Measurements from ENCODE around the gene SNPH. TPM values are rescaled to one million over a fixed set of nuclear protein-coding genes. Genes with fewer than 3 reads are reported as not detected.

SNPH gene
- total RNA-seq, 1 donor from 2014 or later = 23.4 TPM

DNA sequence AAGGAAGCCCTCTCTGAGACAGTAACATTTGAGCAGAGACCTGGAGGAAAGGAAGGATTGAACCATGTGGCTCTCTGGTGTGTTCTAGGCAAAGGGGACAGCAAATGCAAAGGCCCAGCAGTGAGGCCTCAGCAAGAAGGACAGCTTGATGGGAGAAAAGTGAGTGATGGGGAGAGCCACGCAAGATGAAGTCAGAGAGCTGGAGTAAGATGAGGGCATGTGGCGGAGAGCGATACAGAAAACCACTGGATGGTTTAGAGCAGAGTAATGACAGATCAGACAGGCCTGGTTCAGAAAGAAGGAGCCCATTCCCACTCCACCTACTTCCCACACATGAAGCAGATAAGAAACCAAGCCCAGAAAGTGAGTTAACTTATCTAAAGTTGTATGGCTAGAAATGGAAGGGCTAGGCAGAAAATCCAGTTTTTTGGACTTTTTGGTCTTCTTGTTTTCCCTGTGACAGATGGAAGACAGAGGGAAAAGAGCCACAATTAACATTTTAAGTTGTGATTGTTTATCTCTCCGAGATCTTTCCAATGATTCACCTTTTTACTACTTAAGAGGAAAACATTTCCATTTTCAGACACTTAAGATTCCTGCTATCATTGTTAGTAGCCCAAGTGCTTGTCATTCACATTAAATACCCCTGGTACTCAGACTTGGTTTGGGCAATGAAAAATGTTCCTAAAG is 723 bp upstream of the SNPH start:
- no peak for DNase-seq

DNA sequence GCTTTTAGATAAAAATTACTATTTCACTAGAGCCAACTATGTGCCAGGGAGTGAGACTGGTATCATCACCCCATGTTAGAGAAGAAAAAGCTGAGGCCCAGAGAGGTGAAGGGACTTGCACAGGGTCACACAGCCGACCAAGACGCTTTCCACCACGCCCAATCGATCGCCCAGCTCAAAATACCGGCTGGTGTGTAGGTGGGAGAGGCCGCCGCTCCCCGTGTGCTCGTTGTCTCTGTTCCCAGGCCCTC is 253 bp upstream of the SNPH start:
- DNase-seq = no peak

DNA sequence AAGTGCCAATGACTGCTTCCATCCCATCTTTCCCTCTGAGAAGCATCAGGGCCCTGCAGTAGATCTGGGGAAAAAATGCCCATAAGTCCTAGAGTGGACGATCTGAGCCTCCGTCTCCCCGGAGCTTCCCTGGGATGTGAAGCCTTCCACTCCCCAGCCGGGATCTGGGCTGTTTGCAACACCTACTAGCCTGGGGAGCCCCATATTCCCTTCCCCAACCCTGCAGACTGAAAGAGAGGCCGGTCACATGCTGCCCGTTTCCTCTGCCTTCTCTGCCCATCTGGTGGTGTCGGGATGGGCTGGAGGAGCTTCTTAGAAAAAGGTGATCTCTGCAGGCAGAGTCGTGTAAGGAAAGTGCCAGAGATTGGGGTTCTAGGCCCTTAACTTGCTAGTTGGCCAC is 1.1 kb downstream of the SNPH start:
- DNase-seq = no peak

DNA sequence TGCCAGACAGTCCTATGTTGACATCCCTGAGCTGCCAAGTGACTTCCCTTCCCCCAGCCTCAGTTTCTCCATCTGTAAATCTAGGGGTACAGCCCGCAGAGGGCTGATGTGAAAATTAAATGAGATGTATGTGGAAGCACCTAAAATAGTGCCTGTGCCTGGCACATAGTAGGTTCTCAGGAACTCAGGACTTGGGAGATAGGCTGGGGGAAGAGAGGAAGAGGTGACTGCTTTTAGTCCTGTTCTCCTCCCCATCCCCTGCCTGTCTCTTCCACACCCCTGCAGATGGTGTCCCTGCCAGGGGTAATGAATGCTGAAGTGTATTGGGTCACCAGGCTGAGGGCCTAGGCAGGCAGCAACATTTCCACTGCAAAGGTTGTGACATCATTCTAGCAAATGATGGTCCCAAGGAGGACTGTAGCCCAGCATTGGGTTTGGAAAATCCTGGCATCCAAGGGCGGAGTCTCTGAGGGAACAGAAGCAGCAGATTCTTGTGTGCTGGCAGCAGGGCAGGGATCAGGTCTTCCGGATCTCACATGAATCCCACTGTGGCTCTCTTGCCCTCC is 1.8 kb downstream of the SNPH start:
- DNase-seq = no peak

DNA sequence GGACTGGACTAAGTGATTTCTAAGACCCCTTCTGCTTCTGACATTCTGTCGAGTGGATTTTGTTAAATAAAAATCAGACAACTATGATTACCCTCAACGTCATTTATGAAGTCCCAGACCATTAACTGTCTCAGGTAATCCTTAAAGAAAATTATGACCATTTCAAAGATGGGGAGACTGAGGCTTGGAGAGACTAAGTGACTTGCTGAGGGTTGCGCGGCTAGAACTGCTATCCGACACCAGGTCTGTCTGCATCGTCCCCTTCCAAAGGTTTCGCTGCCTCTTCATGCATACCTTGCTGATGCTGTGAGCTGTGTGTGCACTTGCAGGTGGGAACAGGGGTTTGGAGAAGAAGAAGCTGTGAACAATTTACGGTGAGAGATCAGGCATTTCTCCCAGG is 3.1 kb downstream of the SNPH start:
- no peak for DNase-seq

DNA sequence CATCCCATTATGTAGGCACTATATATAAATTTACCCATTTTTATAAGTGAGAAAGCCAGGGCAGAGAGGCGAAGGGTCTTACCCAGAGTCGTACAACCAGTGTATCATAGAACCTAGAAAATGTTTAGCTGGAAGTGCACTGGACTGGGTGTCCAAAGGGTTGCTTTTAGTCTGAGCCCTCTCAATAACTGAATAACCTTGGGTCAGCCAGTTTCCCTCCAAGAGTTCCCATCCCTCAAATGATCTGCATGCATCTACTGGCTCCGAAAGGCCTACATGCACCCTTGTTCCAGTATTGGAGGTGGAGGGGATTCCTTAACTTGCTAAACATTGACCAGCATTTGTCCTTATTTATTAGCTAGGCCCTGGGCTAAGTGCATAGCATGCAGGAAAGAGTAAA is 3.8 kb downstream of the SNPH start:
- no peak for DNase-seq

DNA sequence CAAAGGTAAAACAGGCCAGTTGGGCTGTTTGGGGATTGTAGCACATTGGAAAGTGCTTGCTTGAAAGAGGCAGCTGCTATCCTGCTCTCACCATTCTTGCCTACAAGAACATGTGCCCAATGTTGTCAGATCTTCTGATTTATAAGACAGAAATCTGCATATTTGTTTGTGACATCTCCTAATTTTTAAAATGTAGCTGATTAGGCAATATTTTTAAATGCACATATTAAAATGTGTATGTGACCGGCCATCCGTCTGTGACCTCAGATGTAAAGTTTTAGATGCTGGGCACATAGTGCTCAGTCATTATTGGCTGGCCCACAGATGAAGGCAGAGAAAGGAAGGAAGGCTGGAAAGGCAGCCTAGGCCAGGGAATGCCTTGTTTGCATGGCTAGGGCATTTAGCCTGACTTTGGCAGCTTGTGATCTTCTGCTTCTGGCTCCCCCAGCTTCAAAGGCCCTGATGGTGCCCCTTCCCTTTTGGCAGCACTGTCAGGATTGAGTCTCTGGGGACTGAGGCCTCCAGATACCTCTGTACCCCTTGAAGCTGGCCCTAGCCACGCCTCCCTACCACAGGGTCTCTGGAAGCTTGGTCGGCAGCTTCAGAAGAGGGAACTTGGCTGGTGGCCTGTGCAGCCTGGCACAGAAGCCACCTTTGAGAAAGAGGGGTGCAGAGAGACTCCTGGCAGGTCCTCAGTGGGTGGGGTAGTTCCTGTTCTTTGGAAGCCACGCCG is 6.4 kb downstream of the SNPH start:
- no peak for DNase-seq

DNA sequence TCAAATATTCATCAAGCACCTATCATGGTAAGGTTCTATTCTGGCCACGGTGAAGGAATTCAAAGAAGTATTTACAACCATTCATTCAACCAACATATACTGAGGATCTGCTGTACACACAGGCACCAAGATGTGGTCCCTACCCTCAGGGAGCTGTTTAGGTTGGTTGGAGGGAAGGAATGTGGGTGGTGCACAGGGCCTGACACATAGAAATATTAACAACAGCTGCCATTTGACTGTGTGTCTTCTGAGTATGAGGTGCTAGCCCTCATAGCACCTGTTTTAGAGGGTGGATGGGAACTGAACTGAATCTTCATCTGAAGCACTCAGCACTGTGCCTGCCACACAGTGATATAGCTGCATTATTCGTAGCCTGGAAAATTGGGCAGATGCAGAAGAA is 7.3 kb downstream of the SNPH start:
- no peak for DNase-seq

DNA sequence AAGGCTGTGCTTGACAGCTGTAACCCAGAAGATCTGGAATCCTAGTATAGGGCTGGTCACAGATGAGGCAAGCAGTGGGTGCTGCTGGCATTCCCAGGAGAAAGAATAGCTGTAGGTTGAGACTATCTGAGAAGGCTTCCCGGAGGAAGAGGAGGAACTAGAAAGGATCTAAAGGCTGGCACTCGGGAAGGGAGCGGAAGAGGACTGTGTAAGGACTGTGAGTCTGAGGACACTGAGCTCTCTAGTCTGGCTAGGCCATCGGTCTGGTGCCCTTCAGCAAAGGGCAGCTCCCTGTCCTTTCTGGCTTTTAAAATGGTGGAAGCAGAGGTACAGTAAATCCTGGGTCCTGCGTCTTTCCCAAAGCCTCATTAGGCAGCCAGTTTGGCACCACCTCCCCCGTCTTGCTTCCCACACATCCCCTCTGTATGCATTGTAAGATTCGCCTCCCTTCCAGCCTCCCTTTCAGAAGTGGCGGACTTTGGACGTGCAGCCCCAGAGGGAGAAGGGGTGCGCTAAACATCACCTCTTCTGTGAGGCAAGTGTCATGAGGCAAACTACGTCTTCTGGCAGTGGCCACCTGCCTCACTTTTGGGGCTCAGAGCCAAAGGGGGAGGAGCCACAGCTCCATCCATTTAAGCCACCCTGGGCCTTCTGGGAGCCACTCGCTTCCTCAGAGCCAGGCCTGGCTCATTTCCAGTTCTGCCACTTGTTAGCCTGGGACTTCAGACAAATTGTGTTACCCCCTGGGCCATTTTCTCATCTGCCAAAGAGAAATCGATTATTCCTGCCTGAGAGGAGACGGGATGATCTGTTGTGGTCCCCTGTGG is 8.6 kb downstream of the SNPH start:
- no peak for DNase-seq

DNA sequence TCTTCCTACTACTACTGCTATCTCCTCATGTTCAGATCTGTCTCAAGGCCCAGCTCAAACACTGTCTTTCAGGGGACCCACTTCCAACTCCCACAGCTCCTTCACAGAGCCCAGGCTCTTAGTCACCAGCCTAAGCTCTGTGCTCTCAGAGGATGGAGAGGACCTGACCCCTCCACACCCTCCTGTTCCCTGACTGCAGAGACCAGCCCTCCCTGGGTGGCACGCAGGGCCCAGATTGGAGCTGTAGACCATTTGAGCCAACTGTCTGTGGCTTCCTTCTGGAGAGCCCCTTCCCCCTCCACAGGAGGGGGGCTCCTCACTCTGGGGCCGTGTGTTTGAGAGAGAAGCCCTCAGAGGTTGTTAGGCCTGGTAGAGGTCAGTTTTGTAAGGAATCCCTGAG is 9.8 kb downstream of the SNPH start:
- no peak for DNase-seq

DNA sequence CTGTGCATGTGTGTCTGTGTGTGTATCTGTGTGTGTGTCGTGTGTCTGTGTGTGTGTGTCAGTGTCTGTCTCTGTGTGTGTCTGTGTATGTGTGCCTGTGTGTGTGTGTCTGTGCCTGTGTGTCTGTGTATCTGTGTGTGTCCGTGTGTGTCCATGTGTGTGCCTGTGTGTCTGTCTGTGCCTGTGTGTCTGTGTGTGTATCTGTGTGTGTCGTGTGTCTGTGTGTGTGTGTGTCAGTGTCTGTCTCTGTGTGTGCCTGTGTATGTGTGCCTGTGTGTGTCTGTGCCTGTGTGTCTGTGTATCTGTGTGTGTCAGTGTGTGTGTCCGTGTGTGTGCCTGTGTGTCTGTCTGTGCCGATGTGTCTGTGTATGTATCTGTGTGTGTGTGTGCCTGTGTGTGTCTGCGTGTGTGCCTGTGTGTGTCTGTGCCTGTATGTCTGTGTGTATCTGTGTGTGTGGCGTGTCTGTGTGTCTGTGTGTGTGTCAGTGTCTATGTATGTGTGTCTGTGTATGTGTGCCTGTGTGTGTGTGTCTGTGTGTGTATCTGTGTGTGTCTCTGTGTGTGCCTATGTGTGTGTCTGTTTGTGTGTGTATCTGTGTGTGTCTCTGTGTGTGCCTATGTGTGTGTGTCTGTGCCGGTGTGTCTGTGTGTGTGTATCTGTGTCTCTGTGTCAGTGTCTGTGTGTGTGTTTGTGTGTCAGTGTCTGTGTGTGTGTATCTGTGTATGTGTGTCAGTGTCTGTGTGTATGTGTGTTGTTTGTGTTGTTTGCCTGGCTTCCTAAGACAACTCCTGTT is 11.6 kb downstream of the SNPH start:
- DNase-seq = no peak

DNA sequence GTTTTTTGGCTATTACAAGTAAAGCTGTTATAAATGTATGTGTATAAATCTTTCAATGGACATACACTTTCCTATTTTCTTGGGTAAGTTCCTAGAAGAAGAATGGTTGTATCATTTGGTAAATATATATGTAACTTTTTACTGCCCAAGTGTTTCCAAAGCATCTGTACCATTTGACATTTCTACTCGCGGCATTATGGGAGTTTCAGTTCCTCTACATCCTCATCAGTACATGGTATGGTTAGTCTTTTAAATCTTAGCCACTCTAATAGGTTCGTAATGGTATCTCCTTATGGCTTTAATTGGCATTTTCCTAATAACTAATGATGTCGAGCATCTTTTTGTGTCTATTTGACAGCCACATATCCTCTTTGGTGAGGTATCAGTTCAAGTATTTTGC is 12.9 kb downstream of the SNPH start:
- no peak for DNase-seq

DNA sequence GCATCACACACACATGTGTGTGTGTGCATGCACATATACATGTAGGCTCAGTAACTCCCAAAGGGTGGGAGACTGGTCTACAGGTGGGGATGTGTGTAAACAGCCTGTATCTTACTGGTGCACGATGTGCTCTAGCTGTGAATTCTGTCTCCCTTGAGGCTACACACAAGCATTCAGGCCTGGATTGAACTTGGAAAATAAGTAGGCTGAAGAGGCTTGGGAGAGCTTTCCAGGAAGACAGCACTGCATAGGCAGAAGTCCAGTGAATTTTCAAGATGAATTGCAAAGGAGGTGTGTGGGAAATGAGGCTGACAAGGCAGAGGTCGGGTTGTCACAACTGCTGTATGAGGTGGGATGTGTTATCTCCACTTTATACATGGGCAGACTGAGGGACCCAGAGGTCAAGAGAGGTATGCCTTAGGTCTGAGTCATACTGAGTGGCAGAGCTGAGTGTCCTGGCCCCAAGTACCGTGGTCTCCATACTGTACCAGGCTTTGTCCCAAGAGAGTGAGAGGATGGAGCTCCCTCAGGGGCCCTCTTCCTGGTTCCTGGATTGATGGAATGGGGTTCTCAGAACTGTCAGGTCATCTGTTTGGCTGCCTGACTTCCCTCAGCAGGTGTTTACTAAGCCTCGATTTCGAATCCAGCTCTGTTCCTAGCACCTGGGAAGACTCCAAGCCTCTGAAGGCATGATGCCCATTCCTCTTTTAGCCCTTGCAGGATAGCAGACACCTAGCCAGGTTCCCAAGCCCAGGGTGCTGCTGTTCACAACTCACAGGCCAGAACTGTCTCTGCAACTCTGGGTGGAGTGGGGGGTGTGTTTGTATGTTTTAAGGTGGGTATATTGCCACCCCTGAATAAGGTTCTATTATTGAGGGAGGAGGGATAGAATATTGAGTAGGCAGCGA is 14.4 kb downstream of the SNPH start:
- no peak for DNase-seq

DNA sequence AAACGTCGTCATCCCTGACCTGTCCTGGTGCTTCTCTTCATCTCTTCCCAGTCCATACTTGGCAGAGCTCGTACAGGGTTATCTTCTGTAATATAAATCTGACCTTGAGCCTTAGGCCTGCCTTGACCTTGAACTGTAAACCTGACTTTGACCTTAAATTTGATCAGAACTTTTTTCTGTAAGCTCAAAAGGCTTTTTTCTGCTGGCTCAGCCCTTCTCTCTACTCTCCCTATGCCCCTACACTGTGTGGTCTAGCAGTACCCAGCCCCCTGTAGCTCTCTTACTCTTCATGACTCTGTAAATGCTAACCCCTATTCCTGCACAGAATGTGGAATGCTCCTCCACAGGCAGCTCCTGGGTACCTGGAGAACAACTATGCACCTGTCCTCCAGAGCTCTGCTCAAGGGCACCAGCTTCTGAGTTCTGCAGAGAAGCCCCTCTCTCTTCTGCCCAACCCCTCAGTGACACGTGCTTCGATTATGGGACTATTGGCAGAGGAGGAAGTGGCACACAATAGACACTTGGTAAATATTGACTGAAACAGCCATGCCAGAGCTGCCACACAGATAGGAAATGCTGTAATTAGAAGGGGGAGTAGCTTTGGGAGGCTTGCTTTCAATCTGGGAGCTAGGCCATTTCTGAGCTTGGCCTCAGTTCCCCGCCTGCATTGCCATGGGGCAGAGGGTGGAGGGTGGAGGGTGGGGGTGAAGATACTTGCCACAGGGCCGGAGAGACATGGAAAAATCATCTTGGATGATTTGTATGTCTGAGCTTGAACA is 15.4 kb downstream of the SNPH start:
- DNase-seq = no peak

DNA sequence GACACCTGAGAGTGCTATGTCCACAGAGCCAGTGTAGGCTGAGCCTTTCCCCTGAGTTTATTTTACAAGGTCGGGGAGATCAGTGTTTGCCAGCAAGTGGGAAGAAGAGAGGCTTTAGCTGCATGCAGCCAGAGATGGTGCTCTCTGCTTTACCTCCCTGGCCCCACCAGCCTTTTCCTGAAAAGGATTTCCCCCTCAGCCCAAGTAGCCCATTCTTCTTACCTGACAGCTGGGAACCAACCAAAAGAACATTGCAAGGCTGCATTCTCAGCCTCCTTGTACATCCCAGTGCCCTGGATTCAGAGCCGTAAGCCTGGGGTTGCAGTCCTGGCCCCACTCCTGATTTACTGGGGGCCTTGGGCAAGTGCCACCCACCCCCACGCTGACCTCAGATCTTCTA is 16.9 kb downstream of the SNPH start:
- DNase-seq = no peak

DNA sequence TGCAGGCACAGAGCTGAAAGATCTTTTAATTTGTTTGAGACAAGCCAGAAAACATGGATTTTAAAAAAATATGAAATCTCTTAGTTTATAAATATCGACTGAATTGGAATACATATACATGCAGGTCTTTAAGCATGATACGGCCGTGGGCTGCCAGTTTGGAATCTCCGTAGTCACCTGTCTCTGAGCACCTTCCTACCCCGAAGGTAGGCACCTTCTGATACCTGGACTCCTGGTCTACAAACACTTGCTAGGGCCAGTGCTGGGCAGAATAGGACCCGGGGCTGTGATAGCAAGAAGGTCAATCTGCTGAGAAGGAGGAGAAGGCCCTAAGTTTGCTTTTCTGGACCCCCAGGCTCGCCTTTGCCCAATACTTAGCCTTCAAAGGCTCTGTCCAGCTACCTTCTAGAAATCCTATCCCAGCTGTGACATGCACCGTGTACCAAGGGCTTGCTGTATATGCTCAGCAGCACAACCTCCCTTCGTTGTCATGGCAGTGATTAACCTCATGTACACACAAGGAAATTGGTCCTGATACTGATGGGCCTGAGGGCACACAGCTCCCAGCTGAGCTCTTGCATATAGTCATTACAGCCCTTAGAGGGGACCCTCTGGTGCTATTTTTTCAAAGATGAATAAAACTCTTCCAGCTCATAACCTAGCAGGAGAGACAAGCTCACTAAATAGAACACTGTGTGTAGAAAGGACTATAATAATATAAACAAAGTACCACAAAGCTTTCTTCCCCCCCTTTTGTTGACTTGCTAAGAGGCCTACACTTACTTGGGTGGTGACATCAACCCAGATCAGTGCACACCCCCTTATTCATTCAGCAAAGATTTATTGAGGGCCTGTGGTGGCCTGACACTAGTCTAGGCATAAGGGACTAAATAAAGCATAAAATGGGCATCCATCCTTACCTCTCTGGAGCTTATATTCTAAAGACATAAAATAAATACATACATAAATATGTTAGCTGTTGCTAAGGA is 17.7 kb downstream of the SNPH start:
- no peak for DNase-seq

DNA sequence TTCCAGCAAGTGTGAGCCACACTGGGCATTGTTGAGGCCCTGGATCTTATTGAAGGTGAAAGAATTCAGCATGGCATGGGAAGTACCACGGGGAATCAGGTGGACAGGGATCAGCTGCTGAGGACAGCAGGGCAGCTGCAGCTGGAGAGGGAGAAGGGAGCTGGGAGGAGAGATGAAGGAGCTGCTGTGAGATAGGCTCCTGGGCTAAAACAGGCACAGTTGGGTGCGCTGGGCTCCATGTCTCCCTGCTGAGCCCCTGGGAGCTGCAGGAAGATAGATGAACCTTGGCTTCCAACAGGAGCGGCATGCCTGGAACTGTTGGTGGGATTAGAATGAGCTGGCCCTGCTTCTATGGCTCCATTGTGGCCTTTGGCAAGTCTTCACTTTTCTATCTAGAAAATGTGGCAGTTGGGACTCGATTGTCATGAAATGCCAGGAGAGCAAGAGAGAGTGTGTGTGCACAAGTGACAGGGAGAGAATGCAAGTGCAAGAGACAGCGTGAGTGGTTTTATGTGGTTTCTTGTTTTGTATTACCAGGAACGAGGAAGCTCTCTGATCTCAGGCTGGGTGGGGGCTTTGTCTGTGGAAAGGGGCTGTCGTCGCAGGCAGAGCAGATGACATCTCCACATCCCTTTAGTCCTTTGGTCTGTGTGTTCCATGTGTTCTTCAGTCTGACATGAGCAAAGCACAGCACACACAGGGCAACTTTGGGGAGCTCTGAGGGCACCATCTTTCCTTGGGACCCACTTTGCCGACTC is 20.4 kb downstream of the SNPH start:
- DNase-seq = no peak

DNA sequence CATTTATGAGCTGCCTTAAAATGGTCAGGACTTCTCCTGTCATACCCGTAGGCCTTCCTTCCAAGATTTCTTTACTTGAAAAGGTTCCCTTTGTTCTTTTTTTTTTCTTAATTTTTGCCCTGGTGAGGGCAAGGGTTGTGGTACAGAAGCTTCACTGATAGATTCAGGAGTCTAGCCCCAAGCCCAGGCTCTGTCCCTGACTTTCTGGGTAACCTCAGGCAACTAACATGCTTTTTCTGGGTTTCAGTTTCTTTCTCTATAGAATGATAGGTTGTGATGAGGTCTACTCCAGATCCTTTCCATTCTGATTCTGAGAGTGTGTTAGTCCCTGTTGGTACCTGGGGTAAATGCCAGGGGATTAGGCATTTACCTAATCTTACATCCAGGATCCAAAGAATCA is 21.2 kb downstream of the SNPH start:
- no peak for DNase-seq

All from occipital lobe (tissue), 2 donors.